SK-N-SH (cell line): ENCODE measurements around the gene SCARB2. TPM values are rescaled to one million over a fixed set of nuclear protein-coding genes. Genes with fewer than 3 reads are reported as not detected.
A peak's percentile ranks its signal among the peaks of the same experiment; 100 is the strongest.

Experiments used
- CTCF ChIA-PET: fragments of 300-600, 350-600 bp; formaldehyde crosslinking; extraction: SDS; loops from one replicate; lab custom pipeline; 2021; lab: Yijun Ruan, JAX
- POLR2A ChIA-PET: fragments of 350-600 bp; sonication (Branson Sonifier 250); formaldehyde crosslinking; extraction: SDS; loops from one replicate; lab custom pipeline; 2020; ENCODE audit warnings: antibody characterized with exemption, inconsistent platforms; lab: Yijun Ruan, JAX
- DNase-seq: peaks from one replicate; pipeline ENCODE4 v3.0.0; 2012
- H2AFZ ChIP-seq: fragments of 200-600 bp; sonication (generic); 2 replicates; pipeline ENCODE4 v1.8.1; 2016; ENCODE audit warnings: antibody characterized with exemption, mild to moderate bottlenecking, low read depth
- H3F3A ChIP-seq: fragments of 200-600 bp; sonication (generic); replicated peaks from 2 replicates; pipeline ENCODE3; 2016; ENCODE audit warnings: antibody characterized with exemption, mild to moderate bottlenecking; ENCODE audit not compliant: insufficient read depth
- H3K27ac ChIP-seq, 2 experiments: fragments of 200-500 bp in 1 of 2; fragments of 200-600 bp in 1 of 2; sonication (Bioruptor generic) in 1 of 2; sonication (generic), shearing (Covaris generic) in 1 of 2; 2 replicates each; pipeline versions ENCODE4 v1.5.1 to v1.6.1; 2014 to 2016; ENCODE audit warnings: low read depth in 2 of 2, inconsistent platforms in 1 of 2, low read length in 1 of 2, mild to moderate bottlenecking in 1 of 2, mixed read lengths in 1 of 2
- H3K27me3 ChIP-seq: fragments of 200-600 bp; sonication (generic), shearing (Covaris generic); 2 replicates; pipeline ENCODE4 v1.6.1; 2016; ENCODE audit warnings: mixed run types; ENCODE audit not compliant: insufficient read depth
- H3K36me3 ChIP-seq, 2 experiments: fragments of 200-500 bp in 1 of 2; fragments of 200-600 bp in 1 of 2; sonication (Bioruptor generic) in 1 of 2; sonication (generic) in 1 of 2; replicated peaks in 1 of 2; 2 replicates each; pipeline versions ENCODE3 to v1.5.1; 2014 to 2016; ENCODE audit warnings: low read length in 1 of 2, mild to moderate bottlenecking in 1 of 2; ENCODE audit not compliant: insufficient read depth in 2 of 2, control insufficient read depth in 1 of 2
- H3K4me1 ChIP-seq, 2 experiments: fragments of 200-500 bp in 1 of 2; fragments of 200-600 bp in 1 of 2; sonication (Bioruptor generic) in 1 of 2; sonication (generic), shearing (Covaris generic) in 1 of 2; 2 replicates each; pipeline versions ENCODE4 v1.5.1 to v1.6.1; 2014 to 2016; ENCODE audit warnings: low read depth in 1 of 2, low read length in 1 of 2, mixed run types in 1 of 2; ENCODE audit not compliant: insufficient read depth in 2 of 2, control insufficient read depth in 1 of 2
- H3K4me2 ChIP-seq: fragments of 200-600 bp; sonication (generic), shearing (Covaris generic); 2 replicates; pipeline ENCODE4 v1.6.1; 2017; ENCODE audit warnings: mixed run types
- H3K4me3 ChIP-seq, 2 experiments: fragments of 200-500 bp in 1 of 2; fragments of 200-600 bp in 1 of 2; sonication (Bioruptor generic) in 1 of 2; sonication (generic), shearing (Covaris generic) in 1 of 2; 2 replicates each; pipeline versions ENCODE4 v1.5.1 to v1.8.1; 2014 to 2016; ENCODE audit warnings: low read depth in 2 of 2, inconsistent platforms in 1 of 2, low read length in 1 of 2, mild to moderate bottlenecking in 1 of 2, mixed read lengths in 1 of 2, moderate library complexity in 1 of 2
- H3K79me2 ChIP-seq: fragments of 200-600 bp; sonication (generic); 2 replicates; pipeline ENCODE4 v1.8.1; 2017; ENCODE audit warnings: mild to moderate bottlenecking; ENCODE audit not compliant: insufficient read depth
- H3K9ac ChIP-seq: fragments of 200-600 bp; sonication (generic); 2 replicates; pipeline ENCODE4 v1.6.1; 2017; ENCODE audit warnings: mixed run types
- H3K9me2 ChIP-seq: fragments of 200-600 bp; sonication (generic); 2 replicates; pipeline ENCODE4 v1.6.1; 2017; ENCODE audit warnings: mixed run types
- H3K9me3 ChIP-seq: fragments of 200-600 bp; sonication (generic); 2 replicates; pipeline ENCODE4 v1.6.1; 2017; ENCODE audit warnings: mixed run types, mild to moderate bottlenecking, moderate library complexity
- H4K20me1 ChIP-seq: fragments of 200-600 bp; sonication (generic); 2 replicates; pipeline ENCODE4 v1.6.1; 2017; ENCODE audit warnings: mild to moderate bottlenecking, mixed run types; ENCODE audit not compliant: insufficient read depth
- CHD2 ChIP-seq: fragments of 150-350 bp; IDR thresholded peaks from 2 replicates; pipeline ENCODE4 v1.6.1; 2018; ENCODE audit warnings: low read length; ENCODE audit not compliant: partially characterized antibody
- ELF1 ChIP-seq: IDR thresholded peaks from 2 replicates; pipeline ENCODE4 v1.4.0; 2012
- EP300 ChIP-seq, 2 experiments: IDR thresholded peaks; 2 replicates each; pipeline versions ENCODE4 v1.4.0 to v1.6.1; 2012; ENCODE audit warnings: borderline replicate concordance in 1 of 2, low read depth in 1 of 2, low read length in 1 of 2
- EZH2phosphoT487 ChIP-seq: fragments of 200-600 bp; sonication (generic); IDR thresholded peaks from 2 replicates; pipeline ENCODE4 v1.6.1; 2017; ENCODE audit warnings: low read depth, mixed run types, mild to moderate bottlenecking, antibody characterized with exemption, moderate library complexity, borderline replicate concordance
- FOXJ3 ChIP-seq: sonication (generic); formaldehyde crosslinking; IDR thresholded peaks from 2 replicates; pipeline ENCODE4 v1.5.1; 2020; ENCODE audit warnings: mild to moderate bottlenecking, missing genetic modification reagents
- FOXM1 ChIP-seq: IDR thresholded peaks from 2 replicates; pipeline ENCODE4 v1.4.0; 2012; ENCODE audit warnings: low read depth, mild to moderate bottlenecking
- GABPA ChIP-seq: IDR thresholded peaks from 2 replicates; pipeline ENCODE4 v1.4.0; 2012; ENCODE audit warnings: low read depth, mild to moderate bottlenecking
- JUND ChIP-seq: IDR thresholded peaks from 2 replicates; pipeline ENCODE4 v1.4.0; 2012
- MEF2A ChIP-seq: IDR thresholded peaks from 2 replicates; pipeline ENCODE4 v1.4.0; 2012; ENCODE audit warnings: low read depth, borderline replicate concordance
- NFIC ChIP-seq: IDR thresholded peaks from 2 replicates; pipeline ENCODE4 v1.4.0; 2012; ENCODE audit warnings: borderline replicate concordance
- NRF1 ChIP-seq: IDR thresholded peaks from 2 replicates; pipeline ENCODE4 v1.6.1; 2012; ENCODE audit warnings: low read depth, mild to moderate bottlenecking, low read length
- PBX3 ChIP-seq: IDR thresholded peaks from 2 replicates; pipeline ENCODE4; 2012
- POLR2AphosphoS5 ChIP-seq: IDR thresholded peaks from 2 replicates; pipeline ENCODE4 v1.6.1; 2012; ENCODE audit warnings: low read depth, low read length
- RAD21 ChIP-seq: IDR thresholded peaks from 2 replicates; pipeline ENCODE4 v1.6.1; 2012; ENCODE audit warnings: mild to moderate bottlenecking, low read length
- RFX5 ChIP-seq: IDR thresholded peaks from 2 replicates; pipeline ENCODE4 v1.6.1; 2012; ENCODE audit warnings: mild to moderate bottlenecking, improper control_type of control experiment, low read length
- RXRA ChIP-seq: IDR thresholded peaks from 2 replicates; pipeline ENCODE4 v1.4.0; 2012; ENCODE audit warnings: low read depth, mild to moderate bottlenecking, borderline replicate concordance
- SMC3 ChIP-seq: IDR thresholded peaks from 2 replicates; pipeline ENCODE4 v1.6.1; 2012; ENCODE audit warnings: low read depth, low read length, improper control_type of control experiment
- TAF1 ChIP-seq: IDR thresholded peaks from 2 replicates; pipeline ENCODE4 v1.6.1; 2012; ENCODE audit warnings: low read depth, mild to moderate bottlenecking, low read length, moderate library complexity, borderline replicate concordance
- TCF12 ChIP-seq: IDR thresholded peaks from 2 replicates; pipeline ENCODE4 v1.4.0; 2012
- YY1 ChIP-seq: IDR thresholded peaks from 2 replicates; pipeline ENCODE4 v1.4.0; 2012; ENCODE audit warnings: low read depth, mild to moderate bottlenecking
- ZBTB33 ChIP-seq: IDR thresholded peaks from 2 replicates; pipeline ENCODE4 v1.4.0; 2012; ENCODE audit warnings: low read depth, borderline replicate concordance
- WGBS: methylation state at CpG from one replicate; pipeline ENCODE4 v1.1.6; 2017; ENCODE audit warnings: low lambda C conversion rate; 5-methylcytosine and 5-hydroxymethylcytosine counted together
- polyA plus RNA-seq, 3 experiments: library from polyadenylated mRNA; depleted of rRNA; stranded (reverse); fragments of >200 nt; gene quantifications; 2 replicates each; pipeline ENCODE4 v1.2.3, GENCODE V29; 2012

Gene SCARB2
- polyA plus RNA-seq, 1 of the 3 experiments (the other 2 are of a cell fraction) = 82.6 TPM

- TF ChIP-seq RXRA = 0 out of 2 replicates have a peak, but pooled peaks have one; percentile 8
- TF ChIP-seq, all 33 proteins: peak for 12
These were observed 7.2 kb downstream of the SCARB2 start (continued) for GRCh38 chr4:76206222-76206942.

GRCh38 chr4:76205476-76205875, 8.1 kb downstream of the SCARB2 start:
- Histone ChIP-seq H3K9me3 (no peaks in the 10 kb centered on the region), H3F3A (peaks cover 42% of the 10 kb centered on the region), H3K27ac (peak overlapping the region; percentile 26 to 91; a peak in 3 of 4 replicates), H3K9ac (no peak overlapping the region), H3K36me3 (no peaks in the 10 kb centered on the region)
- TF ChIP-seq FOXJ3 (CRISPR knock-in tag) = no peak
- TF ChIP-seq RAD21 = no peak
- no peak for TF ChIP-seq EP300 (IDR thresholded peaks at IDR 0.05; ENCODE audit: borderline replicate concordance in 1 of 2, low read depth in 1 of 2, low read length in 1 of 2)
- no peak for TF ChIP-seq YY1
- TF ChIP-seq NRF1 = no peak
- no peak for TF ChIP-seq POLR2AphosphoS5
- TF ChIP-seq FOXM1 = no peak
- TF ChIP-seq TCF12 = no peak
- TF ChIP-seq SMC3 = no peak
- TF ChIP-seq, all 33 proteins: peak for 0
- POLR2A ChIA-PET = no interaction called here
- peaks cover 96% of the 10 kb centered on the region for H3K79me2 ChIP-seq
- no peak overlapping the region for H2AFZ ChIP-seq
- no peak overlapping the region for H3K4me3 ChIP-seq
- no peaks in the 10 kb centered on the region for H3K9me2 ChIP-seq
- H4K20me1 ChIP-seq = peaks cover 36% of the 10 kb centered on the region
- no peak for DNase-seq
- H3K27me3 ChIP-seq = no peaks in the 10 kb centered on the region
- H3K4me1 ChIP-seq = peaks cover 21 to 47% of the 10 kb centered on the region in 2 experiments; a peak in 3 of 4 replicates
- peak overlapping the region; percentile 87 for H3K4me2 ChIP-seq
- CTCF ChIA-PET = interaction anchor here (2.5 to 3.0 kb wide), 3 partner anchors 25 to 172 kb away, joined by 10 to 21 read pairs (median 11); no protein-coding TSS in a partner anchor

- 100% methylated on average over 1 of the region's 1 CpG for WGBS
These were observed 8.7 kb downstream of the SCARB2 start for GRCh38 chr4:76204936-76205335.

More at GRCh38 chr4:76204936-76205335, 8.7 kb downstream of the SCARB2 start:
- ChIA-PET POLR2A (no interaction called here), CTCF (interaction anchor here (1.3 to 3.0 kb wide), 2 partner anchors 25 to 173 kb away, joined by 3 to 11 read pairs; no protein-coding TSS in a partner anchor)
- H3K36me3 ChIP-seq = no peaks in the 10 kb centered on the region
- H3K9me3 ChIP-seq = no peaks in the 10 kb centered on the region
- no peak overlapping the region for H3K4me3 ChIP-seq
- peaks cover 20 to 49% of the 10 kb centered on the region in 2 experiments; a peak in 3 of 4 replicates for H3K4me1 ChIP-seq
- H3K27ac ChIP-seq = no peak overlapping the region
- no peak overlapping the region for H3K4me2 ChIP-seq
- H3K9ac ChIP-seq = no peak overlapping the region
- no peaks in the 10 kb centered on the region for H3K9me2 ChIP-seq
- peaks cover 96% of the 10 kb centered on the region for H3K79me2 ChIP-seq
- H2AFZ ChIP-seq = no peak overlapping the region
- no peak for DNase-seq
- TF ChIP-seq SMC3 (no peak), MEF2A (no peak), GABPA (no peak), ZBTB33 (no peak), NFIC (no peak), ELF1 (no peak), TCF12 (no peak), TAF1 (no peak), YY1 (no peak), EZH2phosphoT487 (no peak), CHD2 (no peak), JUND (no peak), PBX3 (no peak), EP300 (IDR thresholded peaks at IDR 0.05; ENCODE audit: borderline replicate concordance in 1 of 2, low read depth in 1 of 2, low read length in 1 of 2) (no peak), RXRA (no peak), RFX5 (no peak)
- peaks cover 40% of the 10 kb centered on the region for H4K20me1 ChIP-seq
- H3F3A ChIP-seq = peaks cover 41% of the 10 kb centered on the region
- no peaks in the 10 kb centered on the region for H3K27me3 ChIP-seq
